ENCODE results near the gene CAST. TPM values are rescaled to one million over a fixed set of nuclear protein-coding genes. Genes with fewer than 3 reads are reported as not detected.

The CAST gene
- polyA plus RNA-seq, 3 donors: 129 to 165 (median 134) TPM

DNA sequence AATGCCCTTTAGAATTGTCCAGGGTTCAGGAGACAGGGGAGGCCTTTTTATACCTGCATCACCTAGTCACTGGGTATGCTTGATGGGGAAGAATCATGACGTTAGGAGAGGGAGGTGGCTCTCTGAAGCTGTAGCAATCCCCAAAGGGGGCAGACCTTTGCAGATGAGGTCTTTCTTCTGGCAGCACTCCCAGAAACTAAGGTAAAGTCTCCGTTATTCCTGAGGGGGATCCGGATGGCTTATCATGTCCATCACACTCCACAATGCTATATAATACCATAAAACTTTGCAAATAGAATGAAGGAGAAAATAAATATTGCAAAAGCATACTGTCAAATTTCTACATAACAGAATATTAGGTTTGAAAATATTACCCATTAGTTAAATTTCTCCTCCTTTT is 21.5 kb upstream of the CAST start:
- DNase-seq: no peak

- no peak for DNase-seq
These were observed 20.6 kb upstream of the CAST start for GRCh38 chr5:96641368-96642280.

DNA sequence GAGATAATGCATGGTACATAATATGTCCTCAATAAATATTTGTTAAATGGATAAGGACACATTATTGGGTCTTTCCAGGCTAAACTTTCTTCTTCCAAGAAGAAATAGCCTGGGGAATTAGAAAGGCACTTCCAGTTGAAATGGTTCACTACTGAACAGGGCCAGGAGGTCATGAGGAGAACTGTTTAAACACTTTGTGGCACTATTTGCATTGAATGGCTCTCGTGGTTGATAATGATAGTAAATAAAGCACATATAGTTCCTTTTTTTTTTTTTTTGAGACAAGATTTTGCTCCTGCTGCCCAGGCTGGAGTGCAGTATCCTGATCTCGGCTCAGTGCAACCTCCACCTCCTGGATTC is 19.9 kb upstream of the CAST start:
- DNase-seq: no peak

- no peak for DNase-seq
These were observed 17.1 kb upstream of the CAST start for GRCh38 chr5:96645091-96645490.

GRCh38 chr5:96648023-96648422 is 14.2 kb upstream of the CAST start:
- DNase-seq: no peak

- DNase-seq: no peak
These were observed 13.6 kb upstream of the CAST start for GRCh38 chr5:96648593-96648992.

DNA sequence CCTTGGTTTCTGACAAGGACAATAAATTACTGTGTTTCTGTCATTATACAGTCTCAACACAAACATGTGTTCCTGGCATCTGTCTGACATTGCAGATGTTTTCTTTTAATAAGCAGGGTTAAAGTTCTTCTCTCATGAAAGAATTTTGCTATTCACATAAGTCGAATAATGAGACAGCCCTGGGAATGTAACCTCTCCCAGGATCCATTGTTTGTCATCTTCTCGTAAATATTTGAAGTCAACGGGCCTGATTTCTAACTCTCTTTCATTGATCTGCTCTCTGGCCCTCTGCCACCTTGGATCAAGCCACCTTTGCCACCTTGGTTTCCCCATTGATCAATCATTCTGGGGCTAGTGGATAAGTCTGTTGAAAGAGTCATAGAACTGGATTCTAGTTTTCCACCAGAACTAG is 12.9 kb upstream of the CAST start:
- no peak for DNase-seq

DNA sequence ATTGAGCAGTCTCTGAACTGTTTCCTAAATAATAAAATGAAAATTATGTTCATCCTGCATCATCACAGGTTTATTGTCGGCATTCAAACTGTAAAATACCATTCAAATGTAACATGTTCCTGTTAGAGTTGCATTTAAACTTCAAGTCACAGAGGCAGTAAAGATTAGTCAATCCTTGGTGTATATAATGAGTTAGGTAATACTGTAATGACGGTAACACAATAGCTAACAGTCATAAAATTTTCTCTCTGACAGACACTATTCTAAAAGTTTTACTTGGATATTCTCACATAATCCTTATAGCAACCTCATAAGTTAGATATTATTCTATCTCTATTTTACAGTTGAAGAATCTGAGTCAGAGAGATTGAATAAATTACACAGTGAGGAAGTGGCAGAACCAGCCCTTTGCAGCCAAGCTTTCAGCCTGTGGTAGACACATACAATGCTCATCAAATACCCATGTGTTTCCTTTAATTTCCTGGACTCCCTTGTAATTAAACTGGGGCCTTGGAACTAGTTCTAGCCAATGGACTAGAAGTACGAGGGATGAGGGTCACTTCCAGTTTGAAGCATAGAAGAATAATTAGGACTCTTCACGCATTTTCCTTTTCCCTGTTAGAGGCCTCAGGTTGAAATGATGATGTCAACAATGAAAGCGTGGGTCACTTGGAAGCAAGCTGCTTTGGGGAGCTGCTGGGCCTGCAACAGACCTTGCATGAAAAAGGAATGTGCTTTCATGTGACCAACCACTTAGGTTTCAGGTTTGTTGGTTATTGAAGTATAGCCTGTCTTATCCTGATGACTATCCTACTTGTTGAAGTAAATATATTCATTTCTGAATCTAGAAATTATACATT is 12.3 kb upstream of the CAST start:
- no peak for DNase-seq

DNA sequence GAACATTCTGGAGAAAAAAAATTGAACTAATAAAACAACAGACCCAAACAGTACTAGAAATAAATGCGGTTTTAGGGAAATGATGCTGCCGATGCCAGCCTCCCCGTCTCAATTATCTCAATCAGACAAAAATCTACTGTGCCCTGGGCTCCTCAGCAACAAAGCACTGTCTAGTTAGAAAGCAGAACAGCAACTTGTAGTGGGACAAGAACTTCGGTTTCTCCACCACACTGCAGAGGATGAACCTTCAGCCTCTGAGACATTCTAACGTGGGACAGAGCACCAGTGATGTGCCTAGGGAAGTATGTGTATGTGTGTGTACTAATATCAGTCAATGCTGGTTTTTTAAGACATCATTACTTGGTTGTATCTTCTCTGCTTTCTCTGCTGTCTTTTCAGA is 11.1 kb upstream of the CAST start:
- DNase-seq: no peak

DNA sequence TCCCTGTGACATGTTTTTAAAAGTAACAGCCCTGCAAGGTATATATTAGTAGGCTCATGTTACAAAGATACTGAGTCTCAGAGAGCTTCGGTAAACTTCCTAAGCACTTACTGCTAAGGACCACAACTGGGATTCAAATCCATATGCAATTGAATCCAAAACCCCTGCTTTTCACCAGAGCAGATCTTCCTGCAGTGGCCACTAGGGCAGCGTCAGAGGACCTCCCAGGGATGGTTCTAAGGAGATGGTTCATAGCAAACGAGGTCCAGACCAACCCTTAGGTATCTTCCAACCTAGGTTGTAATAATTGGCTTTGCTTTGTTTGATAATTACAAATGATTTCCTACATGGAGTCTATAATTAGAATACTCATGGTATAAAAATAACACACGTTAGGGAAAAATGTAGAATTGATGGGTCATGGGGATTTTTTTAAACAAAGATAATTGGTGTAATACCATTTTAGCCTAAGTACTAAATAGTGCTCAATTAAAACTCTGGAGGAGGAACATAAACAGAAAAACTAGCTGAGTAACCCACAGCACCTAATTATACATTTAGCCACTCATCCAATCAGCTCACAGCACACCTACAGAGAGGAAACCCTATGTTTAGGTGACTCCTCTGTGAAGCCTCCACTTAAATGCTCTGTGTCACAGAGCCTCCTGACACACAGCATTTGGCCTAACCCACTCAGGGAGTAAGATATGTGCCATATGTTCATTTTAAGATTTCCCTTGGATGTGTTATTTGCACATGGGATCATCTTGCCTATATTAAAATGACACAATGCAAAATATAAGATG is 10.0 kb upstream of the CAST start:
- DNase-seq: no peak

GRCh38 chr5:96652769-96653454 is 9.3 kb upstream of the CAST start:
- DNase-seq: no peak

- no peak for DNase-seq
These were observed 8.0 kb upstream of the CAST start for GRCh38 chr5:96654209-96654608.

- DNase-seq: no peak
These were observed 7.1 kb upstream of the CAST start for GRCh38 chr5:96655085-96655484.

DNA sequence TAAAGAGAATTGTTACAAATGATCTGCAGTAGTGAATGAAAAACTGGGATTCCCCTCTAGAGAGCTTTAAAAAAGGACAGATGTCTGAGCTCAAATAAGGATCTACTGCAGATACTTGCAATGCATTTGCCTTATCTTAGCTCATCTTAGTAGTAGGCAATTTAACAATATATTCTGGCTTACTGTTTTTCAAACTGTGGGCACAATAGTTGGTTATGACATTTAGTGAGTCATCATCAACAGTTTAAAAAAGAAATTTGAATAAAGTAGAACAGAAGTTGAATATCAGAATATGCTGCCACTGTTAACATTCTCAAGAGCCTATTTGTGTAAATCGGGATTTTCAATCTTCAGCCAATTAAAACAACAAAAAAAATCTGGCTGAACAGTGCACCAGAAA is 6.7 kb upstream of the CAST start:
- no peak for DNase-seq

GRCh38 chr5:96657068-96657467 is 5.1 kb upstream of the CAST start:
- no peak for DNase-seq

- DNase-seq: no peak
These were observed 3.9 kb upstream of the CAST start for GRCh38 chr5:96658272-96658671.

DNA sequence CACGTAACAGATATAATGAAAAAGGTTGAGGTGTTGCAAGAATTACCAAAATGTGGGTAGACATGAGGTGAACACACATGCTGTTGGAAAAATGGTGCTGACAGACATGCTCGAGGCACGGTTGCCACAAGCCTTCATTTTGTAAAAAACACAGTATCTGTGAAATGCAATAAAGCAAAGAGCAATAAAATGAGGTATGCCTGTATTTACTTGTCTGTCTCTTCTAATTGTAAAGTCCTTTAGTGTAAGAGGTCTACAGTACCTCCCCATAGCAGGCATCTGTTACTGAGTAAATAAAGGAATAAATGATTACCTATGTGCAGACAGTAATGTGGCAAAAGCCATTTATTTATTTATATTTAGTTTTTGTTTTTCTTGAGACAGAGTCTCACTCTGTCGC is 3.0 kb upstream of the CAST start:
- DNase-seq: no peak

DNA sequence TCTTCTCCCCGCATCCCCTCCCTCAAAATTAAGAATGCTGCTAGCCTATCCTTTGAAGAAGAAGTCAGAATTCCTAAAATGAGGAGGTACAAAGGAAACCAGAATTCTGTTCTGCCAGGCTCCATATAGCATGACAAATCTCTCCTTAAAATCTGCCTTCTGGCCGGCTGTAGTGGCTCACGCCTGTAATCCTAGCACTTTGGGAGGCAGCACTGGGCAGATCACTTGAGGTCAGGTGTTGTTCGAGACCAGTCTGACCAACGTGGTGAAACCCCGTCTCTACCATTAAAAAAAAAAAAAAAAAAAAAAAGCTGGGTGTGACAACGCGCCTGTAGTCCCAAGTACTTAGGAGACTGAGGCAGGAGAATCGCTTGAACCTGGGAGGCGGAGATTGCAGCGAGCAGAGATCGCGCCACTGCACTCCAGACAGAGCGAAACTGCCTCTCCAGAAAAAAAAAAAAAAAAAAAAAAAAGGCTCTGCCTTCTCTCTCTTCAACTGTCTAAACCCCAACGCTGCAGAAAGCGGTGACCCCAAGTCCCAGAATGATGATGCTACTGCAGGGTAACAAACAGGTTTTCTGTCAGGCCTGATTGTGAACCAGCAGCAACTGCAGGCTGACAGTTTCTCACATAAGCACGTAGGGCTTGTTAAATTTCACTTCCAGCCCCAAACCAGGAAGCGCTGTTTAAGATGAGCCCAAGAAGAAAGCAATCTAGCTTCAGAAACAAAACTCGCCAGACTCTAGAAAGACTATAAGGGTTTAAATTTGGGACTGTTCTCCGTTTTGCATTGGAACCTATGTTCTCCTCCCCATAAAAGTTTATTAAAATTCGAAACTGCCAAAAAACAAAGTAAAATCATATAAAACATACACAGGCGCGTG is 963 bp upstream of the CAST start:
- no peak for DNase-seq

DNA sequence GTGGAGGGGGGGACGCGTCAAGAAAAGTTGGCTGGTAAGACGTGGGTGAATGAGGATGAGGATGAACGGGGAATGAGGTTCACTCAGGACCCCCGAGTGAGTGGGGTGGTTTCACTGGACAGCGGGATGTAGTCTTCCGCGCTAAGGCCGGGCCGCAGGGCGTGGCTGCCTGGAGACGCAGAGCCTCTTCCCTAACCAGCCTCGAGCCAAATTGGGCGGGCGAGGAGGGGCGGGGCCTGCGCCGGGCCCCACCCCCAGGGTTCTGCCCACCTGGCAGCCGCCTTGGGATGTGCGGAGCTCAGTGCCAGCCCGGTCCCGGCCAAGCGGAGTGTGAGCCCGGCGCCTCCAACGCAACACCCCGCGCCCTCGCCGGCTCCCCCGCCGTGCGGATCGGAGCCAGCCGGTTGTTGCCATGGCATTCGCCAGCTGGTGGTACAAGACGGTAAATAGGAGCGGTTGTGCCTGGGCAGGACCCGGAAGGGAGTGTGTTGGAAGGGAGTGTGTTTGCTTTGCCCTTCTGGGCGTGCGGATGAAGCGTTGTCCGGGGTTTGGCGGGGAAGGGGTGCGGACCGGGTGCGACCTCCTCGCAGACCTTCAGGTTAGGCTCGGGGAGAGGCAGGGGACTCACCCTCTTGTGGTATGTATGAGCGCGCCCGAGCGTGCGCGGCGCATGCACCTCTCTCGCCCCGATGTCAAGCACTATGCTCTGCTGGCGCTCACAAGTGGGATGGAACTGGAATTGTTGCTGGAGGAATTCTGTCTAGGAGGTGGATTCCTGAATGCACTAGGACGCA is 746 bp downstream of the CAST start:
- peak; percentile 73 for DNase-seq

DNA sequence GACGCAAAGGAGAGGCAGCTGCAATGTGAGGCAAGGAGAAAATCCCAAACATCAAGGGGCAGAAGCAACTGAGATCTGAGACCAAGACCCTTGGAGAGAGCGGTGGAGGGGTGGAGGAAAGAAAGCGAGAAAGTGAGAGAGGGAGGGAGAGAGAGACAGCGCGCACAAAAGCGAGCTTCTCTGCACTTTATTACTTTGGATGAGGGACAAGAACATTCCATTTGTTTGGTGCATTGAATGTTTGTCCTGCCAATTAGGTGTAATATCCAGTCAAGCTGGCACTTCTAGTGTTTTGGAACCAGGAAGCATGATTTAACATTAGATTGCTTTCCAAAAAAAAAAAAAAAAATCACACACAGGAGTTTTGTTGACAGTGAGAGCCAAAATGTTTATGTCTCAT is 1.4 kb downstream of the CAST start:
- DNase-seq: no peak

Data from renal pelvis (tissue), 4 donors.